OCI-LY3 (cell line): ENCODE measurements around the gene HOXC11.

Source experiments
- EZH2phosphoT487 ChIP-seq: fragments of 200-600 bp; shearing (Covaris generic); IDR thresholded peaks from 2 replicates; pipeline ENCODE4 v1.6.1; 2018; ENCODE audit warnings: antibody characterized with exemption, mixed run types, low read depth
- TF ChIP-seq, protein P1 (sequence below): fragments of 200-600, 300-600 bp; sonication (generic); IDR thresholded peaks from 2 replicates; pipeline ENCODE4 v1.5.1; 2014; ENCODE audit warnings: antibody characterized with exemption, low read length, low read depth

- TF ChIP-seq, protein P1, sequence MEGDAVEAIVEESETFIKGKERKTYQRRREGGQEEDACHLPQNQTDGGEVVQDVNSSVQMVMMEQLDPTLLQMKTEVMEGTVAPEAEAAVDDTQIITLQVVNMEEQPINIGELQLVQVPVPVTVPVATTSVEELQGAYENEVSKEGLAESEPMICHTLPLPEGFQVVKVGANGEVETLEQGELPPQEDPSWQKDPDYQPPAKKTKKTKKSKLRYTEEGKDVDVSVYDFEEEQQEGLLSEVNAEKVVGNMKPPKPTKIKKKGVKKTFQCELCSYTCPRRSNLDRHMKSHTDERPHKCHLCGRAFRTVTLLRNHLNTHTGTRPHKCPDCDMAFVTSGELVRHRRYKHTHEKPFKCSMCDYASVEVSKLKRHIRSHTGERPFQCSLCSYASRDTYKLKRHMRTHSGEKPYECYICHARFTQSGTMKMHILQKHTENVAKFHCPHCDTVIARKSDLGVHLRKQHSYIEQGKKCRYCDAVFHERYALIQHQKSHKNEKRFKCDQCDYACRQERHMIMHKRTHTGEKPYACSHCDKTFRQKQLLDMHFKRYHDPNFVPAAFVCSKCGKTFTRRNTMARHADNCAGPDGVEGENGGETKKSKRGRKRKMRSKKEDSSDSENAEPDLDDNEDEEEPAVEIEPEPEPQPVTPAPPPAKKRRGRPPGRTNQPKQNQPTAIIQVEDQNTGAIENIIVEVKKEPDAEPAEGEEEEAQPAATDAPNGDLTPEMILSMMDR, result no peak
- TF ChIP-seq EZH2phosphoT487, result no peak
Measured at GRCh38 chr12:53965281-53966084, 7.4 kb upstream of the HOXC11 start.
